ENCODE measurements around the gene PPP2R5C.

GRCh38 chr14:101862177-101862576 lies 100.7 kb downstream of the PPP2R5C start:
- TF ChIP-seq POLR2A (IDR thresholded peaks at IDR 0.05; ENCODE audit: low read depth, low read length) (no peak), GATA2 (IDR thresholded peaks at IDR 0.05; ENCODE audit: insufficient read depth, insufficient read length, low read depth, low read length) (no peak)
